GM12878 (cell line): ENCODE measurements around the gene PLA2G15. TPM values are rescaled to one million over a fixed set of nuclear protein-coding genes. Genes with fewer than 3 reads are reported as not detected.

ENCODE experiments used
- BHLHE40 ChIP-seq, 2 experiments: fragments of 450-650 bp in 1 of 2; IDR thresholded peaks; 2 replicates each; pipeline ENCODE4 v1.6.1; 2011 to 2017; ENCODE audit warnings: low read depth in 2 of 2, borderline replicate concordance in 1 of 2, improper control_type of control experiment in 1 of 2, low read length in 1 of 2, mild to moderate bottlenecking in 1 of 2
- BRCA1 ChIP-seq: IDR thresholded peaks from 2 replicates; pipeline ENCODE4 v1.6.1; 2011; ENCODE audit warnings: low read depth, low read length, improper control_type of control experiment
- EP300 ChIP-seq, 2 experiments: fragments of 150-350 bp in 1 of 2; IDR thresholded peaks; 2 replicates each; pipeline ENCODE4 v1.6.1; 2011 to 2012; ENCODE audit warnings: low read depth in 2 of 2, low read length in 2 of 2, borderline replicate concordance in 1 of 2, improper control_type of control experiment in 1 of 2, inconsistent platforms in 1 of 2; ENCODE audit not compliant: control insufficient read depth in 1 of 2
- FOS ChIP-seq: IDR thresholded peaks from 3 replicates; pipeline ENCODE4 v1.6.1; 2011; ENCODE audit warnings: borderline replicate concordance; ENCODE audit not compliant: insufficient read length; ENCODE audit errors: extremely low read depth
- MAX ChIP-seq: IDR thresholded peaks from 2 replicates; pipeline ENCODE4 v1.6.1; 2012; ENCODE audit warnings: low read depth, low read length, improper control_type of control experiment
- MYC ChIP-seq: IDR thresholded peaks from 2 replicates; pipeline ENCODE4 v1.6.1; 2011; ENCODE audit warnings: mild to moderate bottlenecking, low read length, moderate library complexity, inconsistent platforms; ENCODE audit not compliant: insufficient read depth, insufficient replicate concordance, insufficient read length, severe bottlenecking
- NKRF ChIP-seq: fragments of 450-650 bp; conservative IDR thresholded peaks from 2 replicates; pipeline ENCODE4 v1.6.1; 2017; ENCODE audit warnings: mild to moderate bottlenecking, moderate library complexity
- NR2C2 ChIP-seq: IDR thresholded peaks from 2 replicates; pipeline ENCODE4 v1.6.1; 2011; ENCODE audit warnings: borderline replicate concordance, low read depth; ENCODE audit not compliant: control insufficient read depth, insufficient read length
- NRF1 ChIP-seq: conservative IDR thresholded peaks from 2 replicates; pipeline ENCODE4 v1.6.1; 2011; ENCODE audit warnings: mild to moderate bottlenecking, low read depth, low read length, improper control_type of control experiment
- POLR2AphosphoS5 ChIP-seq: IDR thresholded peaks from 2 replicates; pipeline ENCODE4 v1.6.1; 2011; ENCODE audit warnings: mild to moderate bottlenecking, low read length, inconsistent platforms
- USF1 ChIP-seq: IDR thresholded peaks from 2 replicates; pipeline ENCODE4 v1.6.1; 2011; ENCODE audit warnings: borderline replicate concordance, low read depth, mild to moderate bottlenecking, moderate library complexity, mixed read lengths, low read length; ENCODE audit not compliant: insufficient read depth; ENCODE audit errors: extremely low read length
- ZNF592 ChIP-seq: fragments of 450-650 bp; IDR thresholded peaks from 2 replicates; pipeline ENCODE4 v1.6.1; 2017; ENCODE audit warnings: mild to moderate bottlenecking, moderate library complexity
- polyA plus RNA-seq, 11 experiments: library from polyadenylated mRNA; depleted of rRNA in 4 of 11; unstranded in 6 of 11; stranded (reverse) in 5 of 11; fragments of >200 nt; fragmentation: Nextera tagmentation in 4 of 11; fragmentation: Illumina TruSeq in 1 of 11; extraction: Ambion mirVana in 4 of 11; extraction: Trizol in 1 of 11; gene quantifications; 1 replicate in 1 of 11; 2 replicates in 10 of 11; pipeline versions ENCODE4 v1.2.1 to v1.2.3, GENCODE V29; 2011 to 2016; ENCODE audit warnings: inconsistent platforms in 2 of 11, missing spikeins in 2 of 11, low read depth in 1 of 11
- total RNA-seq, 4 experiments: library from RNA; depleted of rRNA in 3 of 4; stranded (reverse); fragments of >200 nt in 3 of 4; fragmentation: Illumina TruSeq in 1 of 4; extraction: Trizol in 1 of 4; gene quantifications; 2 replicates each; pipeline versions ENCODE4 v1.2.1 to v1.2.3, GENCODE V29; 2013 to 2021
- TF ChIP-seq, protein P1 (sequence below): IDR thresholded peaks from 2 replicates; pipeline ENCODE4 v1.6.1; 2011; ENCODE audit warnings: mild to moderate bottlenecking, low read depth, low read length, moderate library complexity; ENCODE audit not compliant: insufficient replicate concordance
- TF ChIP-seq, protein P2 (sequence below): fragments of 450-650 bp; IDR thresholded peaks from 2 replicates; pipeline ENCODE4 v1.6.1; 2017; ENCODE audit warnings: mild to moderate bottlenecking, low read depth, inconsistent platforms; ENCODE audit not compliant: poor library complexity, severe bottlenecking

The PLA2G15 gene
- total and polyA plus RNA-seq, 10 of the 15 experiments (the other 5 are each of a cell fraction or from before 2014, with no cell fraction given): 0.31 to 9.4 (median 6.8) TPM

- TF ChIP-seq MAX (peak; percentile 77; the same call in 1 of the 2 replicates), POLR2AphosphoS5 (peak; percentile 52; the same call in 1 of the 2 replicates), NR2C2 (peak; percentile 87), NKRF (peak; percentile 65), ZNF592 (no peak), BRCA1 (no peak), EP300 (IDR thresholded peaks at IDR 0.05; ENCODE audit: borderline replicate concordance in 1 of 2, control insufficient read depth in 1 of 2, low read depth in 2 of 2, low read length in 2 of 2) (0 out of 4 replicates have a peak, but pooled peaks of 1 of the 2 experiments have one; percentile 22), BHLHE40 (IDR thresholded peaks at IDR 0.05; ENCODE audit: borderline replicate concordance in 1 of 2, low read depth in 2 of 2, low read length in 1 of 2) (peak in 1 of 2 experiments; percentile 73; a peak in 3 of 4 replicates), MYC (no peak), FOS (no peak), USF1 (peak; percentile 2), NRF1 (no peak; the same call in 1 of the 2 replicates)
- TF ChIP-seq, protein P1, sequence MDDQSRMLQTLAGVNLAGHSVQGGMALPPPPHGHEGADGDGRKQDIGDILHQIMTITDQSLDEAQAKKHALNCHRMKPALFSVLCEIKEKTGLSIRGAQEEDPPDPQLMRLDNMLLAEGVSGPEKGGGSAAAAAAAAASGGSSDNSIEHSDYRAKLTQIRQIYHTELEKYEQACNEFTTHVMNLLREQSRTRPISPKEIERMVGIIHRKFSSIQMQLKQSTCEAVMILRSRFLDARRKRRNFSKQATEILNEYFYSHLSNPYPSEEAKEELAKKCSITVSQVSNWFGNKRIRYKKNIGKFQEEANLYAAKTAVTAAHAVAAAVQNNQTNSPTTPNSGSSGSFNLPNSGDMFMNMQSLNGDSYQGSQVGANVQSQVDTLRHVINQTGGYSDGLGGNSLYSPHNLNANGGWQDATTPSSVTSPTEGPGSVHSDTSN: peak; percentile 62
- TF ChIP-seq, protein P2, sequence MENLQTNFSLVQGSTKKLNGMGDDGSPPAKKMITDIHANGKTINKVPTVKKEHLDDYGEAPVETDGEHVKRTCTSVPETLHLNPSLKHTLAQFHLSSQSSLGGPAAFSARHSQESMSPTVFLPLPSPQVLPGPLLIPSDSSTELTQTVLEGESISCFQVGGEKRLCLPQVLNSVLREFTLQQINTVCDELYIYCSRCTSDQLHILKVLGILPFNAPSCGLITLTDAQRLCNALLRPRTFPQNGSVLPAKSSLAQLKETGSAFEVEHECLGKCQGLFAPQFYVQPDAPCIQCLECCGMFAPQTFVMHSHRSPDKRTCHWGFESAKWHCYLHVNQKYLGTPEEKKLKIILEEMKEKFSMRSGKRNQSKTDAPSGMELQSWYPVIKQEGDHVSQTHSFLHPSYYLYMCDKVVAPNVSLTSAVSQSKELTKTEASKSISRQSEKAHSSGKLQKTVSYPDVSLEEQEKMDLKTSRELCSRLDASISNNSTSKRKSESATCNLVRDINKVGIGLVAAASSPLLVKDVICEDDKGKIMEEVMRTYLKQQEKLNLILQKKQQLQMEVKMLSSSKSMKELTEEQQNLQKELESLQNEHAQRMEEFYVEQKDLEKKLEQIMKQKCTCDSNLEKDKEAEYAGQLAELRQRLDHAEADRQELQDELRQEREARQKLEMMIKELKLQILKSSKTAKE: no peak
These were observed at the start of gene PLA2G15 (continued) for GRCh38 chr16:68244903-68245853.
